GM12878 (cell line): ENCODE data around the gene WAS. TPM values are rescaled to one million over a fixed set of nuclear protein-coding genes. Genes with fewer than 3 reads are reported as not detected.

Source experiments
- ATAC-seq: fragments of 200-7000 bp; cut with Tn5 transposase; 3 replicates; pipeline ENCODE4 v1.9.1; 2020; ENCODE audit warnings: mild to moderate bottlenecking, moderate library complexity
- BruUV-seq: library from RNA; stranded (reverse); fragments of 400-500 nt; replicated peaks from 2 replicates; lab custom pipeline; 2021; lab: Mats Ljungman, UMichigan
- CTCF ChIA-PET: fragments of 300-600 bp; sonication (Branson Sonifier 250); formaldehyde crosslinking; extraction: SDS; loops from one replicate; lab custom pipeline; 2021; ENCODE audit warnings: inconsistent platforms; lab: Yijun Ruan, JAX
- POLR2A ChIA-PET: fragments of 350-600 bp; formaldehyde crosslinking; extraction: SDS; loops from one replicate; lab custom pipeline; 2021; ENCODE audit warnings: inconsistent platforms; lab: Charles Lee
- RAD21 ChIA-PET: fragments of 300-600 bp; sonication (Branson Sonifier 250); formaldehyde crosslinking; loops from one replicate; lab custom pipeline; 2023; ENCODE audit warnings: antibody characterized with exemption; ENCODE audit not compliant: unreplicated experiment; lab: Charles Lee
- SMC1A ChIA-PET: fragments of 300-600 bp; sonication (Branson Sonifier 250); formaldehyde crosslinking; loops from one replicate; lab custom pipeline; 2023; ENCODE audit not compliant: unreplicated experiment, uncharacterized antibody; lab: Charles Lee
- DNase-seq: peaks from one replicate; pipeline ENCODE4 v3.0.0-alpha.2; 2011; ENCODE audit warnings: low read depth, low spot score
- FAIRE-seq: peaks from 3 replicates; lab custom pipeline; 2011; peaks lifted over from hg19 to GRCh38; lab: Jason Lieb, UNC
- H2AFZ ChIP-seq: 2 replicates; pipeline ENCODE4 v1.6.0; 2011; ENCODE audit warnings: low read depth, low read length, control low read depth; ENCODE audit not compliant: control insufficient read depth
- H3K27ac ChIP-seq: 2 replicates; pipeline ENCODE4 v1.5.1; 2011; ENCODE audit warnings: control low read depth; ENCODE audit not compliant: control insufficient read depth, insufficient read depth
- H3K27me3 ChIP-seq, 2 experiments: replicated peaks in 1 of 2; 2 replicates each; pipeline versions ENCODE4 v1.6.0 to v1.6.1; 2011; ENCODE audit warnings: low read length in 1 of 2; ENCODE audit not compliant: control insufficient read depth in 2 of 2, insufficient read depth in 2 of 2
- H3K36me3 ChIP-seq, 2 experiments: 2 replicates each; pipeline ENCODE4 v1.5.1; 2011; ENCODE audit warnings: low read length in 1 of 2; ENCODE audit not compliant: control insufficient read depth in 2 of 2, insufficient read depth in 2 of 2
- H3K4me1 ChIP-seq: 2 replicates; pipeline ENCODE4 v1.6.1; 2011; ENCODE audit warnings: mild to moderate bottlenecking, low read length, moderate library complexity, mixed read lengths; ENCODE audit not compliant: control insufficient read depth, insufficient read depth
- H3K4me2 ChIP-seq: 2 replicates; pipeline ENCODE4 v1.6.0; 2011; ENCODE audit warnings: control low read depth; ENCODE audit not compliant: control insufficient read depth, insufficient read depth
- H3K4me3 ChIP-seq: fragments of 200-600 bp; sonication (generic); 2 replicates; pipeline ENCODE4 v1.5.1; 2016
- H3K79me2 ChIP-seq: 2 replicates; pipeline ENCODE4 v1.6.0; 2011; ENCODE audit warnings: low read length; ENCODE audit not compliant: control insufficient read depth, insufficient read depth
- H3K9ac ChIP-seq: 2 replicates; pipeline ENCODE4 v1.8.0; 2011; ENCODE audit warnings: low read length, control low read depth, mixed read lengths; ENCODE audit not compliant: control insufficient read depth, insufficient read depth
- H3K9me3 ChIP-seq: replicated peaks from 3 replicates; pipeline ENCODE4 v1.5.1; 2011; ENCODE audit warnings: mild to moderate bottlenecking, low read length; ENCODE audit not compliant: control insufficient read depth, insufficient read depth
- H4K20me1 ChIP-seq: 2 replicates; pipeline ENCODE4 v1.6.0; 2011; ENCODE audit not compliant: control insufficient read depth, insufficient read depth
- BCL11A ChIP-seq: IDR thresholded peaks from 2 replicates; pipeline ENCODE4 v1.6.1; 2011; ENCODE audit warnings: low read depth, low read length
- CBFB ChIP-seq: IDR thresholded peaks from 2 replicates; pipeline ENCODE4 v1.6.1; 2016; ENCODE audit warnings: antibody characterized with exemption, low read depth
- CBX3 ChIP-seq: fragments of 200-600 bp; sonication (generic); IDR thresholded peaks from 2 replicates; pipeline ENCODE4 v1.6.1; 2016; ENCODE audit warnings: low read depth, borderline replicate concordance
- CEBPB ChIP-seq, 2 experiments: fragments of 150-350 bp in 1 of 2; IDR thresholded peaks; 2 replicates each; pipeline ENCODE4 v1.6.1; 2012 to 2014; ENCODE audit warnings: low read depth in 2 of 2, low read length in 2 of 2, borderline replicate concordance in 1 of 2, inconsistent platforms in 1 of 2
- MYB ChIP-seq: fragments of 150-350 bp; IDR thresholded peaks from 2 replicates; pipeline ENCODE4 v1.6.1; 2014; ENCODE audit warnings: mild to moderate bottlenecking, low read depth, low read length, borderline replicate concordance
- MYC ChIP-seq: IDR thresholded peaks from 2 replicates; pipeline ENCODE4 v1.6.1; 2011; ENCODE audit warnings: mild to moderate bottlenecking, low read length, moderate library complexity, inconsistent platforms; ENCODE audit not compliant: insufficient read depth, insufficient replicate concordance, insufficient read length, severe bottlenecking
- POLR2AphosphoS5 ChIP-seq: IDR thresholded peaks from 2 replicates; pipeline ENCODE4 v1.6.1; 2011; ENCODE audit warnings: mild to moderate bottlenecking, low read length, inconsistent platforms
- RELB ChIP-seq: fragments of 450-650 bp; IDR thresholded peaks from 2 replicates; pipeline ENCODE4 v1.6.1; 2017; ENCODE audit warnings: low read depth, mild to moderate bottlenecking, moderate library complexity
- SRF ChIP-seq, 2 experiments: IDR thresholded peaks; 2 replicates each; pipeline ENCODE4 v1.6.1; 2011; ENCODE audit warnings: low read depth in 2 of 2, low read length in 2 of 2, mild to moderate bottlenecking in 1 of 2, moderate library complexity in 1 of 2
- STAT3 ChIP-seq: IDR thresholded peaks from 2 replicates; pipeline ENCODE4 v1.6.1; 2011; ENCODE audit warnings: low read depth, low read length, improper control_type of control experiment
- TAF1 ChIP-seq: IDR thresholded peaks from 2 replicates; pipeline ENCODE4 v1.6.1; 2011; ENCODE audit warnings: mild to moderate bottlenecking, low read depth, low read length, borderline replicate concordance
- WRNIP1 ChIP-seq: IDR thresholded peaks from 2 replicates; pipeline ENCODE4 v1.6.1; 2011; ENCODE audit warnings: low read depth, low read length, improper control_type of control experiment, borderline replicate concordance
- ZNF207 ChIP-seq: fragments of 450-650 bp; IDR thresholded peaks from 2 replicates; pipeline ENCODE4 v1.6.1; 2014; ENCODE audit warnings: antibody characterized with exemption, mild to moderate bottlenecking, borderline replicate concordance
- ZNF24 ChIP-seq: fragments of 450-650 bp; IDR thresholded peaks from 2 replicates; pipeline ENCODE4 v1.6.1; 2017; ENCODE audit warnings: antibody characterized with exemption, mild to moderate bottlenecking
- WGBS: methylation state at CpG from one replicate; pipeline ENCODE4 v1.1.6; 2016; ENCODE audit warnings: low lambda C conversion rate; ENCODE audit not compliant: insufficient replicate concordance, insufficient coverage; ENCODE audit errors: missing lambda C conversion rate; 5-methylcytosine and 5-hydroxymethylcytosine counted together
- in situ Hi-C: fragments of 300-500 bp; cut with MboI; formaldehyde crosslinking; loops from 9 replicates; pipeline ENCODE4 v1.14.3; 2018; ENCODE audit warnings: mixed read lengths
- intact Hi-C: fragments of 100-400 bp; cut with micrococcal nuclease; formaldehyde crosslinking; loops from one replicate; pipeline ENCODE4 v1.14.2; 2022; ENCODE audit not compliant: unreplicated experiment
- polyA plus RNA-seq, 11 experiments: library from polyadenylated mRNA; depleted of rRNA in 4 of 11; unstranded in 6 of 11; stranded (reverse) in 5 of 11; fragments of >200 nt; fragmentation: Nextera tagmentation in 4 of 11; fragmentation: Illumina TruSeq in 1 of 11; extraction: Ambion mirVana in 4 of 11; extraction: Trizol in 1 of 11; gene quantifications; 1 replicate in 1 of 11; 2 replicates in 10 of 11; pipeline versions ENCODE4 v1.2.1 to v1.2.3, GENCODE V29; 2011 to 2016; ENCODE audit warnings: inconsistent platforms in 2 of 11, missing spikeins in 2 of 11, low read depth in 1 of 11
- total RNA-seq, 4 experiments: library from RNA; depleted of rRNA in 3 of 4; stranded (reverse); fragments of >200 nt in 3 of 4; fragmentation: Illumina TruSeq in 1 of 4; extraction: Trizol in 1 of 4; gene quantifications; 2 replicates each; pipeline versions ENCODE4 v1.2.1 to v1.2.3, GENCODE V29; 2013 to 2021
- TF ChIP-seq, protein P1 (sequence below): fragments of 450-650 bp; IDR thresholded peaks from 2 replicates; pipeline ENCODE4 v1.6.1; 2018; ENCODE audit warnings: mild to moderate bottlenecking, low read depth, moderate library complexity; ENCODE audit not compliant: partially characterized antibody
- TF ChIP-seq, protein P2 (sequence below): fragments of 450-650 bp; formaldehyde crosslinking; IDR thresholded peaks from 2 replicates; pipeline ENCODE4 v1.4.0; 2022; ENCODE audit warnings: mild to moderate bottlenecking, moderate library complexity

WAS gene
- total and polyA plus RNA-seq, 10 of the 15 experiments (the other 5 are each of a cell fraction or from before 2014, with no cell fraction given): 1.6 to 84.7 (median 23.0) TPM

GRCh38 chrX:48681539-48682183, 1.9 kb upstream of the WAS start:
- H3K9me3 ChIP-seq: no peaks in the 10 kb centered on the region
- no peaks in the 10 kb centered on the region for H4K20me1 ChIP-seq
- H3K79me2 ChIP-seq: peaks cover 35% of the 10 kb centered on the region
- H3K4me2 ChIP-seq: no peak overlapping the region
- RAD21 ChIA-PET: no interaction called here
- SMC1A ChIA-PET: no interaction called here
- no peak for ATAC-seq
- H3K4me3 ChIP-seq: no peak overlapping the region
- no peak overlapping the region for H3K9ac ChIP-seq
- 0 out of 2 replicates have a peak, but pooled peaks cover 2% of the 10 kb centered on the region for H3K4me1 ChIP-seq
- BruUV-seq: no TSS peak
- FAIRE-seq: no peak
- in situ Hi-C loops (no loop called here), intact Hi-C loops (no loop called here)
- CTCF ChIA-PET: no interaction called here
- POLR2A ChIA-PET: no interaction called here
- H3K27ac ChIP-seq: no peak overlapping the region
- H3K36me3 ChIP-seq: no peaks in the 10 kb centered on the region
- no peak for DNase-seq
- H2AFZ ChIP-seq: no peak overlapping the region
- TF ChIP-seq, protein P1, sequence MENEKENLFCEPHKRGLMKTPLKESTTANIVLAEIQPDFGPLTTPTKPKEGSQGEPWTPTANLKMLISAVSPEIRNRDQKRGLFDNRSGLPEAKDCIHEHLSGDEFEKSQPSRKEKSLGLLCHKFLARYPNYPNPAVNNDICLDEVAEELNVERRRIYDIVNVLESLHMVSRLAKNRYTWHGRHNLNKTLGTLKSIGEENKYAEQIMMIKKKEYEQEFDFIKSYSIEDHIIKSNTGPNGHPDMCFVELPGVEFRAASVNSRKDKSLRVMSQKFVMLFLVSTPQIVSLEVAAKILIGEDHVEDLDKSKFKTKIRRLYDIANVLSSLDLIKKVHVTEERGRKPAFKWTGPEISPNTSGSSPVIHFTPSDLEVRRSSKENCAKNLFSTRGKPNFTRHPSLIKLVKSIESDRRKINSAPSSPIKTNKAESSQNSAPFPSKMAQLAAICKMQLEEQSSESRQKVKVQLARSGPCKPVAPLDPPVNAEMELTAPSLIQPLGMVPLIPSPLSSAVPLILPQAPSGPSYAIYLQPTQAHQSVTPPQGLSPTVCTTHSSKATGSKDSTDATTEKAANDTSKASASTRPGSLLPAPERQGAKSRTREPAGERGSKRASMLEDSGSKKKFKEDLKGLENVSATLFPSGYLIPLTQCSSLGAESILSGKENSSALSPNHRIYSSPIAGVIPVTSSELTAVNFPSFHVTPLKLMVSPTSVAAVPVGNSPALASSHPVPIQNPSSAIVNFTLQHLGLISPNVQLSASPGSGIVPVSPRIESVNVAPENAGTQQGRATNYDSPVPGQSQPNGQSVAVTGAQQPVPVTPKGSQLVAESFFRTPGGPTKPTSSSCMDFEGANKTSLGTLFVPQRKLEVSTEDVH: no peak
- TF ChIP-seq BCL11A (no peak), MYB (no peak), ZNF207 (no peak), TAF1 (no peak), RELB (no peak), ZNF24 (no peak), POLR2AphosphoS5 (no peak), MYC (no peak), CBFB (no peak), CBX3 (no peak), STAT3 (no peak), CEBPB (IDR thresholded peaks at IDR 0.05; ENCODE audit: borderline replicate concordance in 1 of 2, low read depth in 2 of 2, low read length in 2 of 2) (no peak), SRF (IDR thresholded peaks at IDR 0.05; ENCODE audit: low read depth in 2 of 2, low read length in 2 of 2) (no peak), WRNIP1 (no peak)
- TF ChIP-seq, protein P2, sequence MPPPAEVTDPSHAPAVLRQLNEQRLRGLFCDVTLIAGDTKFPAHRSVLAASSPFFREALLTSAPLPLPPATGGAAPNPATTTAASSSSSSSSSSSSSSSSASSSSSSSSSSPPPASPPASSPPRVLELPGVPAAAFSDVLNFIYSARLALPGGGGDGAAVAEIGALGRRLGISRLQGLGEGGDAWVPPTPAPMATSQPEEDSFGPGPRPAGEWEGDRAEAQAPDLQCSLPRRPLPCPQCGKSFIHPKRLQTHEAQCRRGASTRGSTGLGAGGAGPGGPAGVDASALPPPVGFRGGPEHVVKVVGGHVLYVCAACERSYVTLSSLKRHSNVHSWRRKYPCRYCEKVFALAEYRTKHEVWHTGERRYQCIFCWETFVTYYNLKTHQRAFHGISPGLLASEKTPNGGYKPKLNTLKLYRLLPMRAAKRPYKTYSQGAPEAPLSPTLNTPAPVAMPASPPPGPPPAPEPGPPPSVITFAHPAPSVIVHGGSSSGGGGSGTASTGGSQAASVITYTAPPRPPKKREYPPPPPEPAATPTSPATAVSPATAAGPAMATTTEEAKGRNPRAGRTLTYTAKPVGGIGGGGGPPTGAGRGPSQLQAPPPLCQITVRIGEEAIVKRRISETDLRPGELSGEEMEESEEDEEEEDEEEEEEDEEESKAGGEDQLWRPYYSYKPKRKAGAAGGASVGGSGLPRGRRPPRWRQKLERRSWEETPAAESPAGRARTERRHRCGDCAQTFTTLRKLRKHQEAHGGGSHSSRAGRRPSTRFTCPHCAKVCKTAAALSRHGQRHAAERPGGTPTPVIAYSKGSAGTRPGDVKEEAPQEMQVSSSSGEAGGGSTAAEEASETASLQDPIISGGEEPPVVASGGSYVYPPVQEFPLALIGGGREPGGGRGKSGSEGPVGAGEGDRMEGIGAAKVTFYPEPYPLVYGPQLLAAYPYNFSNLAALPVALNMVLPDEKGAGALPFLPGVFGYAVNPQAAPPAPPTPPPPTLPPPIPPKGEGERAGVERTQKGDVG (CRISPR knock-in tag): no peak
- 61% methylated on average over 10 of the region's 10 CpGs for WGBS
- H3K27me3 ChIP-seq: no peaks in the 10 kb centered on the region
